CD4-positive, alpha-beta T cell (primary cell): ENCODE results near the gene CAMK4. TPM values are rescaled to one million over a fixed set of nuclear protein-coding genes. Genes with fewer than 3 reads are reported as not detected.
A peak's percentile ranks its signal among the peaks of the same experiment; 100 is the strongest.

Source experiments
- ATAC-seq: fragments of 200-7000 bp; cut with Tn5 transposase; one replicate; pipeline ENCODE4 v1.10.0; 2022; ENCODE audit warnings: mild to moderate bottlenecking; ENCODE audit not compliant: poor library complexity
- CTCF ChIA-PET: fragments of 350-600 bp; sonication (Branson Sonifier 250); formaldehyde crosslinking; loops from one replicate; lab custom pipeline; 2021; ENCODE audit warnings: antibody characterized with exemption, inconsistent platforms; lab: Charles Lee
- POLR2A ChIA-PET: fragments of 350-600 bp; sonication (Branson Sonifier 250); formaldehyde crosslinking; loops from one replicate; lab custom pipeline; 2021; ENCODE audit warnings: antibody characterized with exemption, inconsistent platforms; lab: Charles Lee
- DNase-seq, 14 experiments: peaks; one replicate each; pipeline ENCODE4 v3.0.0-alpha.2; 2013 to 2020; ENCODE audit warnings: mixed read lengths in 2 of 14
- H3K27ac ChIP-seq, 2 donors: one replicate each; pipeline versions ENCODE4 v1.5.1 to v1.7.0; 2013; ENCODE audit warnings: low read length in 2 of 2, low read depth in 1 of 2, mild to moderate bottlenecking in 1 of 2
- H3K27me3 ChIP-seq, 2 experiments: 1 replicate in 1 of 2; 2 replicates in 1 of 2; pipeline versions ENCODE4 v1.6.1 to v1.7.0; 2013; ENCODE audit warnings: low read length in 2 of 2, control low read depth in 1 of 2, mild to moderate bottlenecking in 1 of 2, moderate library complexity in 1 of 2; ENCODE audit not compliant: insufficient read depth in 2 of 2, control insufficient read depth in 1 of 2
- H3K36me3 ChIP-seq: one replicate; pipeline ENCODE4 v1.6.1; 2013; ENCODE audit warnings: low read length, control low read depth; ENCODE audit not compliant: insufficient read depth
- H3K4me1 ChIP-seq: one replicate; pipeline ENCODE4 v1.6.1; 2013; ENCODE audit warnings: low read length, control low read depth; ENCODE audit not compliant: insufficient read depth
- H3K4me3 ChIP-seq: one replicate; pipeline ENCODE4 v1.5.1; 2013; ENCODE audit warnings: mild to moderate bottlenecking, low read length, moderate library complexity
- H3K9me3 ChIP-seq, 2 experiments: 1 replicate in 1 of 2; 2 replicates in 1 of 2; pipeline versions ENCODE4 v1.6.1 to v1.7.0; 2013; ENCODE audit warnings: low read length in 2 of 2, mild to moderate bottlenecking in 2 of 2, control low read depth in 1 of 2, moderate library complexity in 1 of 2; ENCODE audit not compliant: control insufficient read depth in 1 of 2, insufficient read depth in 1 of 2
- H3K27ac Mint-ChIP-seq: one replicate; pipeline ENCODE4 v1.8.0; 2020; ENCODE audit warnings: mixed read lengths
- H3K27me3 Mint-ChIP-seq: one replicate; pipeline ENCODE4 v1.8.0; 2021; ENCODE audit warnings: mixed read lengths
- H3K36me3 Mint-ChIP-seq: one replicate; pipeline ENCODE4 v1.8.0; 2021; ENCODE audit warnings: low read depth, mixed read lengths
- H3K4me1 Mint-ChIP-seq: one replicate; pipeline ENCODE4 v1.8.0; 2021; ENCODE audit warnings: low read depth, mixed read lengths
- H3K4me3 Mint-ChIP-seq: one replicate; pipeline ENCODE4 v1.8.0; 2020; ENCODE audit warnings: mild to moderate bottlenecking, mixed read lengths
- H3K9me3 Mint-ChIP-seq: one replicate; pipeline ENCODE4 v1.8.0; 2020; ENCODE audit warnings: mixed read lengths
- CTCF ChIP-seq: fragments of 200-600 bp; IDR thresholded peaks from one replicate; pipeline ENCODE4 v1.8.0; 2022; ENCODE audit warnings: antibody characterized with exemption, mild to moderate bottlenecking
- intact Hi-C, 2 experiments: fragments of 100-400 bp; cut with DNase I in 1 of 2; cut with micrococcal nuclease in 1 of 2; formaldehyde crosslinking; loops; one replicate each; pipeline versions ENCODE4 v1.15.1 to v1.9.0; 2023 to 2025; cut with DNase I, micrococcal nuclease
- total RNA-seq, 174 experiments: library from RNA in 2 of 174; stranded (reverse) in 2 of 174; gene quantifications; one replicate each; pipeline ENCODE4 v1.2.3 and lab custom pipeline; 2021 to 2026

Gene CAMK4
- total RNA-seq, 2 experiments from 2014 or later: 202 to 225 TPM

DNA sequence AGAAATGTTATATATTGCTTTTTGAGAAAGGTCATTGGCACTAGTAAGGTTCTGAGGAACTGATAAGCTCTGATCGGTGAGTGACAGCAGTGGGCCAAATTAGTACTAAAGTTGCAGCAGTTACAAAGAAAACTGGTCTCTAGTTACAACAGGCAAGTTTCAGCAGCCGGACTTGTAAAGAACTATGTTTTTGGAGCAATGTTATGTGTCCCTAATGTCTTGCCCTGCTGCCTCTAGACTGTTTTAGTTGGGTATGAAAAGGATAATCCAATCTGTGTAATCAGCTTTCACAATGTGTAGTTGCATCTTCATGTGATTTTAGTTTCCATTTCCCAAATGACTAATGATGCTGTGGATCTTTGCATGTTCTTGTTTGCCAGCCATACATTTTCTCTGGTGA, 113.5 kb downstream of the CAMK4 start:
- H3K36me3 ChIP-seq: no peaks in the 10 kb centered on the region
- no peaks in the 10 kb centered on the region for H3K4me1 ChIP-seq
- TF ChIP-seq CTCF: no peak
- no peak overlapping the region for H3K4me3 ChIP-seq
- H3K9me3 Mint-ChIP-seq: no peaks in the 10 kb centered on the region
- H3K27me3 ChIP-seq: no peaks in the 10 kb centered on the region
- ChIA-PET CTCF (no interaction called here), POLR2A (no interaction called here)
- ATAC-seq: no peak
- H3K27ac ChIP-seq: no peak overlapping the region
- H3K27me3 Mint-ChIP-seq: no peaks in the 10 kb centered on the region
- H3K36me3 Mint-ChIP-seq: peaks cover 1% of the 10 kb centered on the region
- intact Hi-C loops: loop anchor here in 1 of 2 experiments (10.0 kb wide), 1 partner anchor 53 kb away; no protein-coding TSS in a partner anchor
- H3K27ac Mint-ChIP-seq: peak overlapping the region; percentile 80
- peak overlapping the region; percentile 36 for H3K4me3 Mint-ChIP-seq
- DNase-seq: no peak
- peaks cover 91% of the 10 kb centered on the region for H3K4me1 Mint-ChIP-seq
- H3K9me3 ChIP-seq: no peaks in the 10 kb centered on the region

DNA sequence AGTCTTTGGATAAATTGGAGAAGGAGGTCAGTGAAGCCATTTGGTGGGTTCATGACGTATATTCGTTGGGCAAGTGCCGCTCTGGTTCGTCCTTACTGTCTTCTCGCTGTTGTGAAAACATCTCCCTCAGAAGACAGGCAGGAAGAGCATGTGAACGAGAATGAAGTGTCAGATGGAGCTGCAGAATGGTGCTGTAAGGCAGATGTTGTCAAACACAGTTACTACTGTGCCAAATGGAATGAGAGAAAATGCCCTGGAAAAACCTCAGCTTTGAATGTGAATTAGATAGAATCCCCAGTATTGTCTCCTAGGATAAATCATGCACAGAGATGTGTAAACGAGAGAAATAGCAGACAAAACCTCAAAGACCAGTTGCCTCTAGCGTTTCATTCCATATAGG, 121.5 kb downstream of the CAMK4 start:
- no peak overlapping the region for H3K27ac ChIP-seq
- H3K4me3 ChIP-seq: no peak overlapping the region
- Mint-ChIP-seq H3K27ac (peak overlapping the region; percentile 68), H3K9me3 (no peaks in the 10 kb centered on the region), H3K36me3 (peaks cover 74% of the 10 kb centered on the region), H3K27me3 (no peaks in the 10 kb centered on the region), H3K4me1 (peaks cover 84% of the 10 kb centered on the region), H3K4me3 (no peak overlapping the region)
- intact Hi-C loops: no loop called here
- ChIA-PET POLR2A (no interaction called here), CTCF (no interaction called here)
- ATAC-seq (no peak), DNase-seq (no peak)
- H3K36me3 ChIP-seq: peaks cover 46% of the 10 kb centered on the region
- H3K27me3 ChIP-seq: no peaks in the 10 kb centered on the region
- H3K9me3 ChIP-seq: no peaks in the 10 kb centered on the region
- no peak for TF ChIP-seq CTCF
- H3K4me1 ChIP-seq: no peaks in the 10 kb centered on the region

GRCh38 chr5:111347021-111347420, 122.8 kb downstream of the CAMK4 start:
- Histone ChIP-seq H3K36me3 (peaks cover 51% of the 10 kb centered on the region), H3K27me3 (no peaks in the 10 kb centered on the region), H3K27ac (no peak overlapping the region), H3K9me3 (no peaks in the 10 kb centered on the region), H3K4me3 (no peak overlapping the region), H3K4me1 (no peaks in the 10 kb centered on the region)
- intact Hi-C loops: no loop called here
- H3K4me3 Mint-ChIP-seq: no peak overlapping the region
- no peak for DNase-seq
- ChIA-PET CTCF (no interaction called here), POLR2A (no interaction called here)
- no peaks in the 10 kb centered on the region for H3K27me3 Mint-ChIP-seq
- H3K9me3 Mint-ChIP-seq: no peaks in the 10 kb centered on the region
- no peak for ATAC-seq
- TF ChIP-seq CTCF: no peak
- peaks cover 87% of the 10 kb centered on the region for H3K36me3 Mint-ChIP-seq
- peaks cover 77% of the 10 kb centered on the region for H3K4me1 Mint-ChIP-seq
- peak overlapping the region; percentile 59 for H3K27ac Mint-ChIP-seq
